HepG2 (cell line): ENCODE data around the gene GRHPR. TPM values are rescaled to one million over a fixed set of nuclear protein-coding genes. Genes with fewer than 3 reads are reported as not detected.

Source experiments
- AFF4 ChIP-seq: sonication (generic); formaldehyde crosslinking; IDR thresholded peaks from 2 replicates; pipeline ENCODE4 v1.4.0; 2020; ENCODE audit warnings: missing genetic modification reagents
- AHR ChIP-seq: IDR thresholded peaks from 2 replicates; pipeline ENCODE4 v1.6.1; 2018; ENCODE audit warnings: missing genetic modification reagents, missing compliant biosample characterization
- BCL6 ChIP-seq: IDR thresholded peaks from 2 replicates; pipeline ENCODE4 v1.6.1; 2016; ENCODE audit warnings: missing genetic modification reagents, missing compliant biosample characterization
- BCLAF1 ChIP-seq: fragments of 450-650 bp; IDR thresholded peaks from 2 replicates; pipeline ENCODE4 v1.6.1; 2017; ENCODE audit warnings: mild to moderate bottlenecking
- FOXP1 ChIP-seq, 2 experiments: fragments of 450-650 bp in 1 of 2; IDR thresholded peaks; 2 replicates each; pipeline ENCODE4 v1.6.1; 2017 to 2018; ENCODE audit warnings: antibody characterized with exemption in 1 of 2
- GATAD1 ChIP-seq: IDR thresholded peaks from 2 replicates; pipeline ENCODE4 v1.6.1; 2016; ENCODE audit warnings: missing genetic modification reagents, missing compliant biosample characterization
- HMG20B ChIP-seq: conservative IDR thresholded peaks from 2 replicates; pipeline ENCODE4 v1.6.1; 2016; ENCODE audit warnings: missing genetic modification reagents, missing compliant biosample characterization
- NRL ChIP-seq: sonication (generic); formaldehyde crosslinking; IDR thresholded peaks from 2 replicates; pipeline ENCODE4 v1.5.0; 2020; ENCODE audit warnings: missing genetic modification reagents, mild to moderate bottlenecking, moderate library complexity, borderline replicate concordance
- PRMT3 ChIP-seq: sonication (generic); formaldehyde crosslinking; IDR thresholded peaks from 2 replicates; pipeline ENCODE4 v1.8.1; 2022; ENCODE audit warnings: low read depth, mild to moderate bottlenecking, moderate library complexity, missing genetic modification reagents, borderline replicate concordance
- RARG ChIP-seq: sonication (generic); formaldehyde crosslinking; IDR thresholded peaks from 2 replicates; pipeline ENCODE4 v1.4.0; 2020; ENCODE audit warnings: low read depth, mild to moderate bottlenecking, missing genetic modification reagents
- SMARCC2 ChIP-seq: fragments of 450-650 bp; IDR thresholded peaks from 2 replicates; pipeline ENCODE4 v1.6.1; 2017; ENCODE audit warnings: antibody characterized with exemption, mild to moderate bottlenecking
- SRSF1 ChIP-seq: fragments of 200-400 bp; formaldehyde crosslinking; optimal IDR thresholded peaks from 2 replicates; pipeline ENCODE3; 2017; ENCODE audit warnings: mild to moderate bottlenecking, low read depth, low read length, moderate library complexity
- TEAD3 ChIP-seq: optimal IDR thresholded peaks from 2 replicates; pipeline ENCODE3; 2016; ENCODE audit warnings: borderline replicate concordance
- TMF1 ChIP-seq: sonication (generic); formaldehyde crosslinking; IDR thresholded peaks from 2 replicates; pipeline ENCODE4 v1.8.1; 2022; ENCODE audit warnings: low read depth, missing genetic modification reagents
- ZC3H13 ChIP-seq: sonication (generic); formaldehyde crosslinking; IDR thresholded peaks from 2 replicates; pipeline ENCODE4 v1.8.1; 2023; ENCODE audit warnings: mild to moderate bottlenecking, missing genetic modification reagents, moderate library complexity
- ZNF235 ChIP-seq: sonication (generic); formaldehyde crosslinking; IDR thresholded peaks from 2 replicates; pipeline ENCODE4 v1.8.1; 2023; ENCODE audit warnings: mild to moderate bottlenecking, missing genetic modification reagents, borderline replicate concordance
- ZNF580 ChIP-seq: IDR thresholded peaks from 2 replicates; pipeline ENCODE4 v1.6.1; 2016; ENCODE audit warnings: low read depth, borderline replicate concordance
- ZNF609 ChIP-seq: sonication (generic); formaldehyde crosslinking; IDR thresholded peaks from 2 replicates; pipeline ENCODE4 v1.4.0; 2020; ENCODE audit warnings: mild to moderate bottlenecking, missing genetic modification reagents, borderline replicate concordance
- polyA plus RNA-seq, 8 experiments: library from polyadenylated mRNA; depleted of rRNA in 3 of 8; stranded (reverse) in 7 of 8; unstranded in 1 of 8; fragments of >200 nt; fragmentation: Illumina TruSeq in 4 of 8; extraction: Trizol in 4 of 8; gene quantifications; 2 replicates each; pipeline versions ENCODE4 v1.2.1 to v1.2.3, GENCODE V29; 2011 to 2016; ENCODE audit warnings: low read depth in 4 of 8, missing spikeins in 1 of 8, mixed read lengths in 1 of 8; ENCODE audit not compliant: insufficient read depth in 1 of 8
- total RNA-seq, 5 experiments: library from RNA; depleted of rRNA; stranded (reverse); fragments of >200 nt; fragmentation: Illumina TruSeq; extraction: Trizol; gene quantifications; 2 replicates each; pipeline ENCODE4 v1.2.3, GENCODE V29; 2016; ENCODE audit warnings: low read depth in 1 of 5

Gene GRHPR
- total and polyA plus RNA-seq, 2 of the 13 experiments (the other 11 are each of a cell fraction or from before 2014, with no cell fraction given): 113 to 115 TPM

GRCh38 chr9:37465249-37466036 lies 42.9 kb downstream of the GRHPR start, which contains the start of gene ZBTB5 (continued):
- no peak; the same call in 1 of the 2 replicates for TF ChIP-seq ZNF609
- TF ChIP-seq TEAD3 (CRISPR knock-in tag): peak; percentile 58
- TF ChIP-seq ZNF235 (CRISPR knock-in tag): no peak
- TF ChIP-seq BCLAF1: no peak
- TF ChIP-seq AFF4 (CRISPR knock-in tag): no peak
- no peak for TF ChIP-seq AHR
- peak; percentile 84 for TF ChIP-seq GATAD1 (CRISPR knock-in tag)
- peak; percentile 59 for TF ChIP-seq SRSF1
- TF ChIP-seq ZC3H13 (CRISPR knock-in tag): no peak
- TF ChIP-seq NRL (CRISPR knock-in tag): no peak
- 0 out of 2 replicates have a peak, but pooled peaks have one; percentile 10 for TF ChIP-seq TMF1 (CRISPR knock-in tag)
- TF ChIP-seq SMARCC2: no peak
- TF ChIP-seq HMG20B (CRISPR knock-in tag): no peak
- TF ChIP-seq PRMT3 (CRISPR knock-in tag): no peak
- TF ChIP-seq FOXP1 (IDR thresholded peaks at IDR 0.05): no peak
- peak; percentile 38 for TF ChIP-seq FOXP1 (CRISPR knock-in tag; IDR thresholded peaks at IDR 0.05)
- TF ChIP-seq BCL6 (CRISPR knock-in tag): no peak
- no peak for TF ChIP-seq ZNF580
- no peak for TF ChIP-seq RARG (CRISPR knock-in tag)
